ENCODE data around the gene TMEM222. TPM values are rescaled to one million over a fixed set of nuclear protein-coding genes. Genes with fewer than 3 reads are reported as not detected.

TMEM222 gene
- total and polyA plus RNA-seq, 10 of the 15 experiments (the other 5 are each of a cell fraction or from before 2014, with no cell fraction given): 3.8 to 43.5 (median 35.4) TPM

DNA sequence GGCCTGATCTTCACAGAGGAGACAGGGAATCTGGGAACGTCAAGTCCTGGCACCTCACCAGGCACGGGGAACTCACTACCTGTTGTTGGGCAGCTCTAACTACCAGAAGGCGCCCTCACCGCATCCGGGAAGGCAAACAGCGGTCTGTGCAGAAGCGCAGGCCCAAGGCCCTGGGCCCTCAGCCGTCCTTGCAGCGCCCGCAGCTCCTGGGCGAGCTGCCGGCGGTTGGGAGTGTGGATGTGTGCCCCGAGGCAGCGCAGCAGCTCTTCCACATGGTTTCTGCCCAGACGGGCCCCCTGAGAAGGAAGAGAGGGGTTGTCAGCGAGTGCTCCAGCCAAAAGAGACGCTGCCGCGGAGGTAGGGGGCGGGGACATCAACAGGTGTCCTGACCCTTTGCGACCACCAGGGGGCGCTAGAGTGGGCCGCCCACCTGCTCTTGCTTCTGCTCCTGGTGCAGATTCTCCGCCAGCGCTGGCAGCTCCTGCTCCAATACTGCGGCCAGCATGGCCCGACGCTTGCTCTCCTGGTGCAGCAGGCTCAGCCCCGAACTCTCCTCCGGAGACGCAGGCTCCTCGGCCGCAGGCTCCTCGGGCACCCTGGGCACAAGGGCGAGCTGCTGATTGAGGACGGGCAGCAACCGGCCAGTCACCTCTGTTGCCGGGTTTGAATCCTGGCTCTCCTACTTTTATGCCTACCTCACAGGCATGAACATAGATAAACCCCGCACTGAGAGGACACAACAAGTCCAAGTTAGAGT lies 35.5 kb downstream of the TMEM222 start:
- POLR2A ChIA-PET: no interaction called here
- H3K4me3 ChIP-seq: peak overlapping the region; percentile 54; the same call in 1 of the 2 replicates
- WGBS (ENCODE audit: insufficient coverage, insufficient replicate concordance, low lambda C conversion rate, missing lambda C conversion rate): 12% methylated on average over 36 of the region's 40 CpGs
- peaks cover 13% of the 10 kb centered on the region for H3K4me1 ChIP-seq (ENCODE audit: control insufficient read depth, insufficient read depth, low read length)
- H3K27ac ChIP-seq (ENCODE audit: control insufficient read depth, insufficient read depth): no peak overlapping the region
- intact Hi-C loops (cut with micrococcal nuclease; ENCODE audit: unreplicated experiment): loop anchor here (1.0 kb wide), 1 partner anchor 31 kb away; no protein-coding TSS in a partner anchor
- H3K9ac ChIP-seq (ENCODE audit: control insufficient read depth, insufficient read depth, low read length): peak overlapping the region; percentile 32; the same call in 1 of the 2 replicates
- SMC1A ChIA-PET (ENCODE audit: uncharacterized antibody, unreplicated experiment): interaction anchor here (0.8 to 2.0 kb wide), 8 partner anchors 8 to 253 kb away, joined by 3 to 16 read pairs (median 4); partner anchors contain the start of gene MAP3K6
- peak; percentile 88 for ATAC-seq
- H2AFZ ChIP-seq (ENCODE audit: control insufficient read depth, low read depth, low read length): peak overlapping the region; percentile 93
- CTCF ChIA-PET: interaction anchor here (0.8 to 8.7 kb wide), 27 partner anchors 10 to 305 kb away, joined by 3 to 126 read pairs (median 5); partner anchors contain the start of genes AHDC1, GPR3, MAP3K6 and SYTL1
- H3K79me2 ChIP-seq (ENCODE audit: control insufficient read depth, insufficient read depth, low read length): no peaks in the 10 kb centered on the region
- no peak for DNase-seq (ENCODE audit: low read depth, low spot score)
- H3K36me3 ChIP-seq (ENCODE audit: control insufficient read depth in 2 of 2, insufficient read depth in 2 of 2, low read length in 1 of 2): no peaks in the 10 kb centered on the region
- no peaks in the 10 kb centered on the region for H4K20me1 ChIP-seq (ENCODE audit: control insufficient read depth, insufficient read depth)
- in situ Hi-C loops (cut with MboI): no loop called here
- no TSS peak for BruUV-seq (replicated peaks)
- RAD21 ChIA-PET (ENCODE audit: unreplicated experiment): interaction anchor here (0.7 to 3.1 kb wide), 7 partner anchors 9 to 61 kb away, joined by 3 to 16 read pairs (median 5); partner anchors contain the start of genes GPR3 and MAP3K6
- no peaks in the 10 kb centered on the region for H3K9me3 ChIP-seq (replicated peaks; ENCODE audit: control insufficient read depth, insufficient read depth, low read length)
- FAIRE-seq: peak; percentile 69
- H3K27me3 ChIP-seq (replicated peaks in 1 of 2; ENCODE audit: control insufficient read depth in 2 of 2, insufficient read depth in 2 of 2, low read length in 1 of 2): no peaks in the 10 kb centered on the region; a peak in 1 of 4 replicates
- peak overlapping the region; percentile 68 for H3K4me2 ChIP-seq (ENCODE audit: control insufficient read depth, insufficient read depth)
- TF ChIP-seq YY1 (IDR thresholded peaks at IDR 0.05; ENCODE audit: low read depth, low read length): 0 out of 2 replicates have a peak, but pooled peaks have one; percentile 37
- TF ChIP-seq SRF (IDR thresholded peaks at IDR 0.05; ENCODE audit: low read depth in 2 of 2, low read length in 2 of 2): 0 out of 4 replicates have a peak, but pooled peaks of 1 of the 2 experiments have one; percentile 10
- TF ChIP-seq, protein P1, sequence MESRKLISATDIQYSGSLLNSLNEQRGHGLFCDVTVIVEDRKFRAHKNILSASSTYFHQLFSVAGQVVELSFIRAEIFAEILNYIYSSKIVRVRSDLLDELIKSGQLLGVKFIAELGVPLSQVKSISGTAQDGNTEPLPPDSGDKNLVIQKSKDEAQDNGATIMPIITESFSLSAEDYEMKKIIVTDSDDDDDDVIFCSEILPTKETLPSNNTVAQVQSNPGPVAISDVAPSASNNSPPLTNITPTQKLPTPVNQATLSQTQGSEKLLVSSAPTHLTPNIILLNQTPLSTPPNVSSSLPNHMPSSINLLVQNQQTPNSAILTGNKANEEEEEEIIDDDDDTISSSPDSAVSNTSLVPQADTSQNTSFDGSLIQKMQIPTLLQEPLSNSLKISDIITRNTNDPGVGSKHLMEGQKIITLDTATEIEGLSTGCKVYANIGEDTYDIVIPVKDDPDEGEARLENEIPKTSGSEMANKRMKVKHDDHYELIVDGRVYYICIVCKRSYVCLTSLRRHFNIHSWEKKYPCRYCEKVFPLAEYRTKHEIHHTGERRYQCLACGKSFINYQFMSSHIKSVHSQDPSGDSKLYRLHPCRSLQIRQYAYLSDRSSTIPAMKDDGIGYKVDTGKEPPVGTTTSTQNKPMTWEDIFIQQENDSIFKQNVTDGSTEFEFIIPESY (IDR thresholded peaks at IDR 0.05): no peak
- TF ChIP-seq, protein P2, sequence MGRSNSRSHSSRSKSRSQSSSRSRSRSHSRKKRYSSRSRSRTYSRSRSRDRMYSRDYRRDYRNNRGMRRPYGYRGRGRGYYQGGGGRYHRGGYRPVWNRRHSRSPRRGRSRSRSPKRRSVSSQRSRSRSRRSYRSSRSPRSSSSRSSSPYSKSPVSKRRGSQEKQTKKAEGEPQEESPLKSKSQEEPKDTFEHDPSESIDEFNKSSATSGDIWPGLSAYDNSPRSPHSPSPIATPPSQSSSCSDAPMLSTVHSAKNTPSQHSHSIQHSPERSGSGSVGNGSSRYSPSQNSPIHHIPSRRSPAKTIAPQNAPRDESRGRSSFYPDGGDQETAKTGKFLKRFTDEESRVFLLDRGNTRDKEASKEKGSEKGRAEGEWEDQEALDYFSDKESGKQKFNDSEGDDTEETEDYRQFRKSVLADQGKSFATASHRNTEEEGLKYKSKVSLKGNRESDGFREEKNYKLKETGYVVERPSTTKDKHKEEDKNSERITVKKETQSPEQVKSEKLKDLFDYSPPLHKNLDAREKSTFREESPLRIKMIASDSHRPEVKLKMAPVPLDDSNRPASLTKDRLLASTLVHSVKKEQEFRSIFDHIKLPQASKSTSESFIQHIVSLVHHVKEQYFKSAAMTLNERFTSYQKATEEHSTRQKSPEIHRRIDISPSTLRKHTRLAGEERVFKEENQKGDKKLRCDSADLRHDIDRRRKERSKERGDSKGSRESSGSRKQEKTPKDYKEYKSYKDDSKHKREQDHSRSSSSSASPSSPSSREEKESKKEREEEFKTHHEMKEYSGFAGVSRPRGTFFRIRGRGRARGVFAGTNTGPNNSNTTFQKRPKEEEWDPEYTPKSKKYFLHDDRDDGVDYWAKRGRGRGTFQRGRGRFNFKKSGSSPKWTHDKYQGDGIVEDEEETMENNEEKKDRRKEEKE (IDR thresholded peaks at IDR 0.05): no peak
- TF ChIP-seq SP1 (IDR thresholded peaks at IDR 0.05; ENCODE audit: low read depth, low read length): peak; percentile 63
- TF ChIP-seq MEF2B (IDR thresholded peaks at IDR 0.05; ENCODE audit: partially characterized antibody, poor library complexity, severe bottlenecking): no peak
- no peak for TF ChIP-seq HCFC1 (IDR thresholded peaks at IDR 0.05; ENCODE audit: low read length)
- no peak for TF ChIP-seq NFXL1 (IDR thresholded peaks at IDR 0.05; ENCODE audit: borderline replicate concordance)
- TF ChIP-seq SMC3 (IDR thresholded peaks at IDR 0.05; ENCODE audit: borderline replicate concordance, low read length): peak; percentile 70
- TF ChIP-seq, protein P3, sequence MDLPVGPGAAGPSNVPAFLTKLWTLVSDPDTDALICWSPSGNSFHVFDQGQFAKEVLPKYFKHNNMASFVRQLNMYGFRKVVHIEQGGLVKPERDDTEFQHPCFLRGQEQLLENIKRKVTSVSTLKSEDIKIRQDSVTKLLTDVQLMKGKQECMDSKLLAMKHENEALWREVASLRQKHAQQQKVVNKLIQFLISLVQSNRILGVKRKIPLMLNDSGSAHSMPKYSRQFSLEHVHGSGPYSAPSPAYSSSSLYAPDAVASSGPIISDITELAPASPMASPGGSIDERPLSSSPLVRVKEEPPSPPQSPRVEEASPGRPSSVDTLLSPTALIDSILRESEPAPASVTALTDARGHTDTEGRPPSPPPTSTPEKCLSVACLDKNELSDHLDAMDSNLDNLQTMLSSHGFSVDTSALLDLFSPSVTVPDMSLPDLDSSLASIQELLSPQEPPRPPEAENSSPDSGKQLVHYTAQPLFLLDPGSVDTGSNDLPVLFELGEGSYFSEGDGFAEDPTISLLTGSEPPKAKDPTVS (IDR thresholded peaks at IDR 0.05; ENCODE audit: low read depth, low read length): no peak
- TF ChIP-seq CBFB (IDR thresholded peaks at IDR 0.05; ENCODE audit: low read depth): no peak
- TF ChIP-seq MTA3 (IDR thresholded peaks at IDR 0.05; ENCODE audit: borderline replicate concordance, low read length): no peak
- no peak for TF ChIP-seq SIN3A (IDR thresholded peaks at IDR 0.05; ENCODE audit: low read depth, low read length)
- peak; percentile 57 for TF ChIP-seq KLF5 (IDR thresholded peaks at IDR 0.05; ENCODE audit: partially characterized antibody)
- 0 out of 2 replicates have a peak, but pooled peaks have one; percentile 30 for TF ChIP-seq IKZF1 (conservative IDR thresholded peaks at IDR 0.05)

Measured in GM12878 (cell line).